SU-DHL-6 (cell line): ENCODE data around the gene IL1A.

Source experiments
- H2AFZ ChIP-seq: fragments of 200-600 bp; sonication (generic); 2 replicates; pipeline ENCODE4 v1.6.1; 2014; ENCODE audit warnings: low read depth, mild to moderate bottlenecking, moderate library complexity, mixed read lengths, antibody characterized with exemption, low read length; ENCODE audit not compliant: severe bottlenecking
- H3F3A ChIP-seq: fragments of 200-600 bp; shearing (Covaris generic); 2 replicates; pipeline ENCODE4 v1.6.0; 2016; ENCODE audit warnings: antibody characterized with exemption, mild to moderate bottlenecking; ENCODE audit not compliant: insufficient read depth
- H3K27ac ChIP-seq: fragments of 200-600 bp; sonication (generic); 2 replicates; pipeline ENCODE4 v1.5.1; 2016; ENCODE audit warnings: low read depth, mild to moderate bottlenecking, low read length, moderate library complexity, mixed read lengths
- H3K27me3 ChIP-seq: fragments of 200-600 bp; sonication (generic), shearing (Covaris generic); 2 replicates; pipeline ENCODE4 v1.6.0; 2014; ENCODE audit warnings: mild to moderate bottlenecking, low read length
- H3K36me3 ChIP-seq: fragments of 200-600 bp; sonication (generic); 2 replicates; pipeline ENCODE4 v1.6.1; 2014; ENCODE audit warnings: mild to moderate bottlenecking, low read length, mixed read lengths
- H3K4me2 ChIP-seq: fragments of 300-600, 200-600 bp; shearing (Covaris generic), sonication (generic); 2 replicates; pipeline ENCODE4 v1.6.0; 2014; ENCODE audit warnings: low read length, low read depth, mild to moderate bottlenecking; ENCODE audit not compliant: poor library complexity, severe bottlenecking
- H3K4me3 ChIP-seq: fragments of 200-600 bp; sonication (generic); 2 replicates; pipeline ENCODE4 v1.5.1; 2014; ENCODE audit warnings: antibody characterized with exemption, low read length, mild to moderate bottlenecking, mixed read lengths; ENCODE audit not compliant: insufficient read depth, poor library complexity, severe bottlenecking
- H3K79me2 ChIP-seq: fragments of 200-600 bp; sonication (generic); 2 replicates; pipeline ENCODE4 v1.6.1; 2014; ENCODE audit warnings: mild to moderate bottlenecking, low read length, moderate library complexity; ENCODE audit not compliant: insufficient read depth
- H3K9ac ChIP-seq: fragments of 200-600 bp; sonication (generic); 2 replicates; pipeline ENCODE4 v1.7.0; 2014; ENCODE audit warnings: mild to moderate bottlenecking, low read length
- H3K9me2 ChIP-seq: fragments of 200-600 bp; sonication (generic); replicated peaks from 2 replicates; pipeline ENCODE4 v1.6.1; 2014; ENCODE audit warnings: low read length; ENCODE audit not compliant: insufficient read depth
- H3K9me3 ChIP-seq: fragments of 200-600 bp; sonication (generic); 2 replicates; pipeline ENCODE4 v1.6.1; 2014; ENCODE audit warnings: low read length, mixed read lengths; ENCODE audit not compliant: insufficient read depth
- H4K20me1 ChIP-seq: fragments of 200-600 bp; sonication (generic); 2 replicates; pipeline ENCODE4 v1.6.1; 2014; ENCODE audit warnings: low read depth, mild to moderate bottlenecking, antibody characterized with exemption, low read length, moderate library complexity, mixed read lengths
- EZH2phosphoT487 ChIP-seq: fragments of 200-600 bp; sonication (generic), shearing (Covaris generic); conservative IDR thresholded peaks from 2 replicates; pipeline ENCODE4 v1.6.1; 2018; ENCODE audit warnings: mild to moderate bottlenecking, antibody characterized with exemption, low read length, moderate library complexity, mixed read lengths
- TF ChIP-seq, protein P1 (sequence below): fragments of 200-600 bp; sonication (generic); IDR thresholded peaks from one replicate; pipeline ENCODE4 v1.5.1; 2017; ENCODE audit warnings: antibody characterized with exemption, mild to moderate bottlenecking, low read length, moderate library complexity; ENCODE audit not compliant: insufficient read depth, poor library complexity, severe bottlenecking

The IL1A gene

DNA sequence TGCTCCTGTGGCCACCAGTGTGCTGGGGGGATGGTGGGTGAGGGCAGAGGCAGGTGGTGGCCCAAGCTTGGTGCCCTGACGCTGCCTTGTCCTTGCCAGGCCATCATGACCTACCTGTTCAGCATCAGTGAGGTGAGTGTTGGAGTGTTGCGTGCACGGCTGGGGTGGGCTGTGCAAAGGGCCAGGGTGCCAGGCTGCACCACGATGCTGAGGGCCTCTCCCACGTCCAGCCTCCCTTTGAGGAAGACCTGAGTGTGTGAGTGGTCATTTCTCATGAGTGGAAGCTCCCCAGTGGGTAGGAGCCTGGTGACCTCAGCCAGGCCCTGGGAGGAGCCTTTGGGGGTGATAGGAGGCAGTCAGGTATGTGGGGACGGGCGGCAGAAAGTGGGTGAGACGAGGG is 60.3 kb downstream of the IL1A start:
- Histone ChIP-seq H3K27me3 (no peaks in the 10 kb centered on the region), H4K20me1 (no peaks in the 10 kb centered on the region), H3K9ac (no peak overlapping the region), H3K4me2 (no peak overlapping the region), H3K9me2 (no peaks in the 10 kb centered on the region), H3K36me3 (no peaks in the 10 kb centered on the region), H3K4me3 (no peak overlapping the region), H3K79me2 (no peaks in the 10 kb centered on the region), H3K9me3 (no peaks in the 10 kb centered on the region), H3K27ac (no peak overlapping the region), H2AFZ (no peak overlapping the region), H3F3A (no peaks in the 10 kb centered on the region)
- TF ChIP-seq EZH2phosphoT487 = no peak
- TF ChIP-seq, protein P1, sequence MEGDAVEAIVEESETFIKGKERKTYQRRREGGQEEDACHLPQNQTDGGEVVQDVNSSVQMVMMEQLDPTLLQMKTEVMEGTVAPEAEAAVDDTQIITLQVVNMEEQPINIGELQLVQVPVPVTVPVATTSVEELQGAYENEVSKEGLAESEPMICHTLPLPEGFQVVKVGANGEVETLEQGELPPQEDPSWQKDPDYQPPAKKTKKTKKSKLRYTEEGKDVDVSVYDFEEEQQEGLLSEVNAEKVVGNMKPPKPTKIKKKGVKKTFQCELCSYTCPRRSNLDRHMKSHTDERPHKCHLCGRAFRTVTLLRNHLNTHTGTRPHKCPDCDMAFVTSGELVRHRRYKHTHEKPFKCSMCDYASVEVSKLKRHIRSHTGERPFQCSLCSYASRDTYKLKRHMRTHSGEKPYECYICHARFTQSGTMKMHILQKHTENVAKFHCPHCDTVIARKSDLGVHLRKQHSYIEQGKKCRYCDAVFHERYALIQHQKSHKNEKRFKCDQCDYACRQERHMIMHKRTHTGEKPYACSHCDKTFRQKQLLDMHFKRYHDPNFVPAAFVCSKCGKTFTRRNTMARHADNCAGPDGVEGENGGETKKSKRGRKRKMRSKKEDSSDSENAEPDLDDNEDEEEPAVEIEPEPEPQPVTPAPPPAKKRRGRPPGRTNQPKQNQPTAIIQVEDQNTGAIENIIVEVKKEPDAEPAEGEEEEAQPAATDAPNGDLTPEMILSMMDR = no peak
